Measurements from ENCODE around the gene PANK4. TPM values are rescaled to one million over a fixed set of nuclear protein-coding genes. Genes with fewer than 3 reads are reported as not detected.
A peak's percentile ranks its signal among the peaks of the same experiment; 100 is the strongest.

The PANK4 gene
- total and polyA plus RNA-seq, 9 of the 15 experiments (the other 6 are each of a cell fraction or from before 2014, with no cell fraction given): 0.93 to 55.6 (median 31.5) TPM

- TF ChIP-seq, protein P1, sequence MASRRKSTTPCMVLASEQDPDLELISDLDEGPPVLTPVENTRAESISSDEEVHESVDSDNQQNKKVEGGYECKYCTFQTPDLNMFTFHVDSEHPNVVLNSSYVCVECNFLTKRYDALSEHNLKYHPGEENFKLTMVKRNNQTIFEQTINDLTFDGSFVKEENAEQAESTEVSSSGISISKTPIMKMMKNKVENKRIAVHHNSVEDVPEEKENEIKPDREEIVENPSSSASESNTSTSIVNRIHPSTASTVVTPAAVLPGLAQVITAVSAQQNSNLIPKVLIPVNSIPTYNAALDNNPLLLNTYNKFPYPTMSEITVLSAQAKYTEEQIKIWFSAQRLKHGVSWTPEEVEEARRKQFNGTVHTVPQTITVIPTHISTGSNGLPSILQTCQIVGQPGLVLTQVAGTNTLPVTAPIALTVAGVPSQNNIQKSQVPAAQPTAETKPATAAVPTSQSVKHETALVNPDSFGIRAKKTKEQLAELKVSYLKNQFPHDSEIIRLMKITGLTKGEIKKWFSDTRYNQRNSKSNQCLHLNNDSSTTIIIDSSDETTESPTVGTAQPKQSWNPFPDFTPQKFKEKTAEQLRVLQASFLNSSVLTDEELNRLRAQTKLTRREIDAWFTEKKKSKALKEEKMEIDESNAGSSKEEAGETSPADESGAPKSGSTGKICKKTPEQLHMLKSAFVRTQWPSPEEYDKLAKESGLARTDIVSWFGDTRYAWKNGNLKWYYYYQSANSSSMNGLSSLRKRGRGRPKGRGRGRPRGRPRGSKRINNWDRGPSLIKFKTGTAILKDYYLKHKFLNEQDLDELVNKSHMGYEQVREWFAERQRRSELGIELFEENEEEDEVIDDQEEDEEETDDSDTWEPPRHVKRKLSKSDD (conservative IDR thresholded peaks at IDR 0.05; ENCODE audit: low read length): no peak
- TF ChIP-seq XRCC3 (IDR thresholded peaks at IDR 0.05) (no peak), RAD21 (CRISPR knock-in tag; conservative IDR thresholded peaks at IDR 0.05 in 1 of 2, IDR thresholded peaks at IDR 0.05 in 1 of 2) (no peak; a peak in 1 of 4 replicates), TEAD4 (IDR thresholded peaks at IDR 0.05; ENCODE audit: low read length) (0 out of 2 replicates have a peak, but pooled peaks have one; percentile 0), TEAD4 (CRISPR knock-in tag; IDR thresholded peaks at IDR 0.05; ENCODE audit: borderline replicate concordance) (no peak), CTBP1 (IDR thresholded peaks at IDR 0.05; ENCODE audit: borderline replicate concordance) (0 out of 2 replicates have a peak, but pooled peaks have one; percentile 3), ARID3A (IDR thresholded peaks at IDR 0.05; ENCODE audit: borderline replicate concordance, low read depth, low read length) (no peak), EHMT2 (IDR thresholded peaks at IDR 0.05) (no peak), ZNF217 (CRISPR knock-in tag; IDR thresholded peaks at IDR 0.05) (no peak), ZNF24 (IDR thresholded peaks at IDR 0.05) (no peak), MXD1 (CRISPR knock-in tag; IDR thresholded peaks at IDR 0.05; ENCODE audit: borderline replicate concordance, poor library complexity, severe bottlenecking) (no peak), RHOXF2B (CRISPR knock-in tag; conservative IDR thresholded peaks at IDR 0.05) (no peak), CHCHD3 (CRISPR knock-in tag; IDR thresholded peaks at IDR 0.05) (no peak), PURB (CRISPR knock-in tag; IDR thresholded peaks at IDR 0.05; ENCODE audit: low read depth) (no peak)
- TF ChIP-seq, protein P2, sequence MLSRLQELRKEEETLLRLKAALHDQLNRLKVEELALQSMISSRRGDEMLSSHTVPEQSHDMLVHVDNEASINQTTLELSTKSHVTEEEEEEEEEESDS (CRISPR knock-in tag; IDR thresholded peaks at IDR 0.05): no peak
- TF ChIP-seq, protein P3, sequence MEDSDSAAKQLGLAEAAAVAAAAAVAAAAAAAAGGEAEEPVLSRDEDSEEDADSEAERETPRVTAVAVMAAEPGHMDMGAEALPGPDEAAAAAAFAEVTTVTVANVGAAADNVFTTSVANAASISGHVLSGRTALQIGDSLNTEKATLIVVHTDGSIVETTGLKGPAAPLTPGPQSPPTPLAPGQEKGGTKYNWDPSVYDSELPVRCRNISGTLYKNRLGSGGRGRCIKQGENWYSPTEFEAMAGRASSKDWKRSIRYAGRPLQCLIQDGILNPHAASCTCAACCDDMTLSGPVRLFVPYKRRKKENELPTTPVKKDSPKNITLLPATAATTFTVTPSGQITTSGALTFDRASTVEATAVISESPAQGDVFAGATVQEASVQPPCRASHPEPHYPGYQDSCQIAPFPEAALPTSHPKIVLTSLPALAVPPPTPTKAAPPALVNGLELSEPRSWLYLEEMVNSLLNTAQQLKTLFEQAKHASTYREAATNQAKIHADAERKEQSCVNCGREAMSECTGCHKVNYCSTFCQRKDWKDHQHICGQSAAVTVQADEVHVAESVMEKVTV (CRISPR knock-in tag; IDR thresholded peaks at IDR 0.05): no peak
- TF ChIP-seq, protein P4, sequence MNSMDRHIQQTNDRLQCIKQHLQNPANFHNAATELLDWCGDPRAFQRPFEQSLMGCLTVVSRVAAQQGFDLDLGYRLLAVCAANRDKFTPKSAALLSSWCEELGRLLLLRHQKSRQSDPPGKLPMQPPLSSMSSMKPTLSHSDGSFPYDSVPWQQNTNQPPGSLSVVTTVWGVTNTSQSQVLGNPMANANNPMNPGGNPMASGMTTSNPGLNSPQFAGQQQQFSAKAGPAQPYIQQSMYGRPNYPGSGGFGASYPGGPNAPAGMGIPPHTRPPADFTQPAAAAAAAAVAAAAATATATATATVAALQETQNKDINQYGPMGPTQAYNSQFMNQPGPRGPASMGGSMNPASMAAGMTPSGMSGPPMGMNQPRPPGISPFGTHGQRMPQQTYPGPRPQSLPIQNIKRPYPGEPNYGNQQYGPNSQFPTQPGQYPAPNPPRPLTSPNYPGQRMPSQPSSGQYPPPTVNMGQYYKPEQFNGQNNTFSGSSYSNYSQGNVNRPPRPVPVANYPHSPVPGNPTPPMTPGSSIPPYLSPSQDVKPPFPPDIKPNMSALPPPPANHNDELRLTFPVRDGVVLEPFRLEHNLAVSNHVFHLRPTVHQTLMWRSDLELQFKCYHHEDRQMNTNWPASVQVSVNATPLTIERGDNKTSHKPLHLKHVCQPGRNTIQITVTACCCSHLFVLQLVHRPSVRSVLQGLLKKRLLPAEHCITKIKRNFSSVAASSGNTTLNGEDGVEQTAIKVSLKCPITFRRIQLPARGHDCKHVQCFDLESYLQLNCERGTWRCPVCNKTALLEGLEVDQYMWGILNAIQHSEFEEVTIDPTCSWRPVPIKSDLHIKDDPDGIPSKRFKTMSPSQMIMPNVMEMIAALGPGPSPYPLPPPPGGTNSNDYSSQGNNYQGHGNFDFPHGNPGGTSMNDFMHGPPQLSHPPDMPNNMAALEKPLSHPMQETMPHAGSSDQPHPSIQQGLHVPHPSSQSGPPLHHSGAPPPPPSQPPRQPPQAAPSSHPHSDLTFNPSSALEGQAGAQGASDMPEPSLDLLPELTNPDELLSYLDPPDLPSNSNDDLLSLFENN (IDR thresholded peaks at IDR 0.05; ENCODE audit: low read depth in 2 of 2, low read length in 2 of 2): no peak
These were observed 17.9 kb upstream of the PANK4 start (continued) for GRCh38 chr1:2544093-2544874.
